HepG2 (cell line): ENCODE results near the gene CHN2. TPM values are rescaled to one million over a fixed set of nuclear protein-coding genes. Genes with fewer than 3 reads are reported as not detected.

Source experiments
- ATAC-seq: fragments of 200-7000 bp; cut with Tn5 transposase; 3 replicates; pipeline ENCODE4 v1.9.1; 2020; ENCODE audit warnings: mild to moderate bottlenecking, moderate library complexity
- BruUV-seq: library from RNA; stranded (reverse); fragments of 400-500 nt; replicated peaks from 2 replicates; lab custom pipeline; 2021; lab: Mats Ljungman, UMichigan
- CTCF ChIA-PET: fragments of 300-600 bp; formaldehyde crosslinking; extraction: SDS; loops from one replicate; lab custom pipeline; 2021; ENCODE audit warnings: low total read pairs, inconsistent platforms, low intra/inter-chr PET ratio; lab: Yijun Ruan, JAX
- POLR2A ChIA-PET: fragments of 350-600 bp; sonication (Branson Sonifier 250); formaldehyde crosslinking; loops from one replicate; lab custom pipeline; 2020; ENCODE audit warnings: antibody characterized with exemption, inconsistent platforms; lab: Yijun Ruan, JAX
- DNase-seq: peaks from one replicate; pipeline ENCODE4 v3.0.0-alpha.2; 2015; ENCODE audit warnings: low spot score
- FAIRE-seq: peaks from 3 replicates; lab custom pipeline; 2011; peaks lifted over from hg19 to GRCh38; lab: Jason Lieb, UNC
- H2AFZ ChIP-seq: one replicate; pipeline ENCODE4 v1.6.1; 2011; ENCODE audit warnings: low read length, inconsistent platforms
- H3K27ac ChIP-seq: fragments of 300-600 bp; 3 replicates; pipeline ENCODE4 v1.8.0; 2011; ENCODE audit warnings: mixed run types, mild to moderate bottlenecking, mixed read lengths, low read length, inconsistent platforms; ENCODE audit not compliant: insufficient read depth; ENCODE audit errors: extremely low read length
- H3K27me3 ChIP-seq, 2 experiments: fragments of 200-600 bp in 1 of 2; 2 replicates in 1 of 2; 3 replicates in 1 of 2; pipeline versions ENCODE4 v1.6.0 to v1.8.0; 2011; ENCODE audit warnings: low read length in 2 of 2, mild to moderate bottlenecking in 2 of 2, moderate library complexity in 2 of 2, inconsistent platforms in 1 of 2; ENCODE audit not compliant: insufficient read depth in 2 of 2, control insufficient read depth in 1 of 2
- H3K36me3 ChIP-seq, 2 experiments: fragments of 200-600 bp in 1 of 2; replicated peaks in 1 of 2; 2 replicates in 1 of 2; 3 replicates in 1 of 2; pipeline versions ENCODE4 v1.5.1 to v1.8.0; 2011; ENCODE audit warnings: low read length in 2 of 2, inconsistent platforms in 1 of 2; ENCODE audit not compliant: insufficient read depth in 2 of 2, control insufficient read depth in 1 of 2
- H3K4me1 ChIP-seq: 2 replicates; pipeline ENCODE4 v1.5.1; 2012; ENCODE audit warnings: low read length, inconsistent platforms; ENCODE audit not compliant: insufficient read depth
- H3K4me2 ChIP-seq: 2 replicates; pipeline ENCODE4 v1.6.0; 2011; ENCODE audit warnings: low read depth, low read length, inconsistent platforms
- H3K4me3 ChIP-seq, 3 experiments: fragments of 200-600 bp in 1 of 3; sonication (generic), shearing (Covaris generic) in 1 of 3; replicated peaks in 1 of 3; 2 replicates each; pipeline ENCODE4 v1.5.1; 2011 to 2016; ENCODE audit warnings: low read length in 3 of 3, inconsistent platforms in 2 of 3, low read depth in 2 of 3, mild to moderate bottlenecking in 2 of 3, control low read depth in 1 of 3, mixed read lengths in 1 of 3; ENCODE audit not compliant: insufficient read depth in 1 of 3
- H3K79me2 ChIP-seq: one replicate; pipeline ENCODE4 v1.6.1; 2011; ENCODE audit warnings: low read length, inconsistent platforms; ENCODE audit not compliant: insufficient read depth
- H3K9ac ChIP-seq: 2 replicates; pipeline ENCODE4 v1.6.0; 2011; ENCODE audit warnings: mild to moderate bottlenecking, low read depth, low read length, inconsistent platforms; ENCODE audit not compliant: insufficient read depth
- H3K9me3 ChIP-seq: 2 replicates; pipeline ENCODE4 v1.5.1; 2012; ENCODE audit warnings: mild to moderate bottlenecking, low read length
- H4K20me1 ChIP-seq: 2 replicates; pipeline ENCODE4 v1.6.0; 2011; ENCODE audit warnings: inconsistent platforms, mild to moderate bottlenecking, low read length, moderate library complexity; ENCODE audit not compliant: insufficient read depth
- ARID3A ChIP-seq: IDR thresholded peaks from 2 replicates; pipeline ENCODE4 v1.6.1; 2012; ENCODE audit warnings: low read depth, low read length, improper control_type of control experiment
- ELF3 ChIP-seq: IDR thresholded peaks from 2 replicates; pipeline ENCODE4 v1.6.1; 2016; ENCODE audit warnings: missing genetic modification reagents, missing compliant biosample characterization
- EP300 ChIP-seq, 3 experiments: sonication (generic) in 1 of 3; formaldehyde crosslinking in 1 of 3; IDR thresholded peaks; 2 replicates each; pipeline versions ENCODE4 v1.5.1 to v1.6.1; 2011 to 2020; ENCODE audit warnings: low read depth in 2 of 3, low read length in 2 of 3, borderline replicate concordance in 1 of 3, improper control_type of control experiment in 1 of 3, mild to moderate bottlenecking in 1 of 3, missing genetic modification reagents in 1 of 3, moderate library complexity in 1 of 3
- FOXA3 ChIP-seq: IDR thresholded peaks from 2 replicates; pipeline ENCODE4 v1.6.1; 2016; ENCODE audit warnings: missing genetic modification reagents, missing compliant biosample characterization
- GATAD2A ChIP-seq: IDR thresholded peaks from 2 replicates; pipeline ENCODE4 v1.6.1; 2016
- GPBP1L1 ChIP-seq: sonication (generic); formaldehyde crosslinking; IDR thresholded peaks from 2 replicates; pipeline ENCODE4 v1.5.0; 2020; ENCODE audit warnings: mild to moderate bottlenecking, missing genetic modification reagents
- HNF4A ChIP-seq: sonication (generic); formaldehyde crosslinking; IDR thresholded peaks from 2 replicates; pipeline ENCODE4 v1.4.0; 2020; ENCODE audit warnings: missing genetic modification reagents
- PAXIP1 ChIP-seq: sonication (generic); formaldehyde crosslinking; conservative IDR thresholded peaks from 2 replicates; pipeline ENCODE4 v1.4.0; 2020; ENCODE audit warnings: mild to moderate bottlenecking, missing genetic modification reagents, moderate library complexity
- RFX1 ChIP-seq: fragments of 450-650 bp; IDR thresholded peaks from 2 replicates; pipeline ENCODE4 v1.6.1; 2017
- SOX13 ChIP-seq, 3 experiments: fragments of 450-650 bp in 1 of 3; sonication (generic) in 1 of 3; formaldehyde crosslinking in 1 of 3; IDR thresholded peaks in 2 of 3; conservative IDR thresholded peaks in 1 of 3; 2 replicates each; pipeline versions ENCODE4 v1.5.0 to v1.6.1; 2016 to 2020; ENCODE audit warnings: antibody characterized with exemption in 1 of 3, mild to moderate bottlenecking in 1 of 3, missing compliant biosample characterization in 1 of 3, missing genetic modification reagents in 1 of 3, moderate library complexity in 1 of 3
- SOX6 ChIP-seq, 2 experiments: fragments of 450-650 bp in 1 of 2; sonication (generic) in 1 of 2; formaldehyde crosslinking in 1 of 2; IDR thresholded peaks; 2 replicates each; pipeline versions ENCODE4 v1.4.0 to v1.6.1; 2017 to 2020; ENCODE audit warnings: antibody characterized with exemption in 1 of 2, mild to moderate bottlenecking in 1 of 2, missing genetic modification reagents in 1 of 2
- TBL1XR1 ChIP-seq: fragments of 150-350 bp; IDR thresholded peaks from 2 replicates; pipeline ENCODE4 v1.6.1; 2014; ENCODE audit warnings: borderline replicate concordance, low read length; ENCODE audit not compliant: partially characterized antibody
- TCF7 ChIP-seq: sonication (generic); IDR thresholded peaks from 2 replicates; pipeline ENCODE4 v1.6.1; 2016; ENCODE audit warnings: antibody characterized with exemption, low read depth
- ZBTB38 ChIP-seq: sonication (generic); formaldehyde crosslinking; IDR thresholded peaks from 2 replicates; pipeline ENCODE4 v1.5.1; 2020; ENCODE audit warnings: mild to moderate bottlenecking, missing genetic modification reagents
- ZNF44 ChIP-seq: sonication (generic); formaldehyde crosslinking; IDR thresholded peaks from 2 replicates; pipeline ENCODE4 v1.5.1; 2020; ENCODE audit warnings: mild to moderate bottlenecking, missing genetic modification reagents
- ZNF83 ChIP-seq: sonication (generic); formaldehyde crosslinking; IDR thresholded peaks from 2 replicates; pipeline ENCODE4 v1.4.0; 2020; ENCODE audit warnings: missing genetic modification reagents, mild to moderate bottlenecking, borderline replicate concordance
- WGBS: methylation state at CpG from one replicate; pipeline ENCODE4 v1.1.6; 2017; ENCODE audit warnings: low lambda C conversion rate; 5-methylcytosine and 5-hydroxymethylcytosine counted together
- in situ Hi-C: cut with HindIII; loops from 2 replicates; pipeline ENCODE4 v1.10.0; 2017; ENCODE audit warnings: low pct_unique_long_range_greater_than_20kb; ENCODE audit not compliant: extremely low pct_ligation_motif_present
- intact Hi-C: fragments of 100-400 bp; cut with micrococcal nuclease; formaldehyde crosslinking; loops from one replicate; pipeline ENCODE4 v1.10.0; 2022; ENCODE audit not compliant: unreplicated experiment
- polyA plus RNA-seq, 8 experiments: library from polyadenylated mRNA; depleted of rRNA in 3 of 8; stranded (reverse) in 7 of 8; unstranded in 1 of 8; fragments of >200 nt; fragmentation: Illumina TruSeq in 4 of 8; extraction: Trizol in 4 of 8; gene quantifications; 2 replicates each; pipeline versions ENCODE4 v1.2.1 to v1.2.3, GENCODE V29; 2011 to 2016; ENCODE audit warnings: low read depth in 4 of 8, missing spikeins in 1 of 8, mixed read lengths in 1 of 8; ENCODE audit not compliant: insufficient read depth in 1 of 8
- total RNA-seq, 5 experiments: library from RNA; depleted of rRNA; stranded (reverse); fragments of >200 nt; fragmentation: Illumina TruSeq; extraction: Trizol; gene quantifications; 2 replicates each; pipeline ENCODE4 v1.2.3, GENCODE V29; 2016; ENCODE audit warnings: low read depth in 1 of 5

The CHN2 gene
- total and polyA plus RNA-seq, 2 of the 13 experiments (the other 11 are each of a cell fraction or from before 2014, with no cell fraction given), result 23.5 to 30.5 TPM

- intact Hi-C loops (no loop called here), in situ Hi-C loops (no loop called here)
- H3K4me1 ChIP-seq, result peaks cover 51% of the 10 kb centered on the region
- peak overlapping the region; percentile 3 for H2AFZ ChIP-seq
- no peaks in the 10 kb centered on the region for H3K36me3 ChIP-seq
- H3K9me3 ChIP-seq, result no peaks in the 10 kb centered on the region
- no peaks in the 10 kb centered on the region for H4K20me1 ChIP-seq
- POLR2A ChIA-PET, result interaction anchor here (0.8 to 1.5 kb wide), 3 partner anchors 9 to 12 kb away, joined by 3 to 5 read pairs (median 4); no protein-coding TSS in a partner anchor
- H3K79me2 ChIP-seq, result no peaks in the 10 kb centered on the region
- no peak overlapping the region for H3K4me3 ChIP-seq
- H3K9ac ChIP-seq, result peak overlapping the region; percentile 11; the same call in 1 of the 2 replicates
- 62% methylated on average over 11 of the region's 13 CpGs for WGBS
- no TSS peak for BruUV-seq
- FAIRE-seq (peak; percentile 32), ATAC-seq (peak; percentile 58), DNase-seq (peak; percentile 69)
- peak overlapping the region; percentile 44 for H3K27ac ChIP-seq
- peak overlapping the region; percentile 10; the same call in 1 of the 2 replicates for H3K4me2 ChIP-seq
- CTCF ChIA-PET, result no interaction called here
- H3K27me3 ChIP-seq, result no peaks in the 10 kb centered on the region
- TF ChIP-seq TCF7 (0 out of 2 replicates have a peak, but pooled peaks have one; percentile 23), ELF3 (peak; percentile 43; the same call in 1 of the 2 replicates), HNF4A (CRISPR knock-in tag) (peak; percentile 46; the same call in 1 of the 2 replicates), GATAD2A (CRISPR knock-in tag) (peak; percentile 20; the same call in 1 of the 2 replicates), TBL1XR1 (no peak), SOX13 (IDR thresholded peaks at IDR 0.05) (no peak), SOX13 (CRISPR knock-in tag; conservative IDR thresholded peaks at IDR 0.05 in 1 of 2, IDR thresholded peaks at IDR 0.05 in 1 of 2) (peak in 1 of 2 experiments; percentile 43; a peak in 1 of 4 replicates), ZNF83 (no peak), ZBTB38 (peak; percentile 59; the same call in 1 of the 2 replicates), ZNF44 (no peak), ARID3A (peak; percentile 69), RFX1 (peak; percentile 17; the same call in 1 of the 2 replicates), GPBP1L1 (CRISPR knock-in tag) (no peak), SOX6 (IDR thresholded peaks at IDR 0.05) (no peak), SOX6 (CRISPR knock-in tag; IDR thresholded peaks at IDR 0.05) (peak; percentile 54), FOXA3 (CRISPR knock-in tag) (peak; percentile 38; the same call in 1 of the 2 replicates), PAXIP1 (CRISPR knock-in tag) (0 out of 2 replicates have a peak, but pooled peaks have one; percentile 13), EP300 (IDR thresholded peaks at IDR 0.05; ENCODE audit: low read depth in 2 of 2, low read length in 2 of 2) (0 out of 4 replicates have a peak, but pooled peaks of 1 of the 2 experiments have one; percentile 8), EP300 (CRISPR knock-in tag; IDR thresholded peaks at IDR 0.05; ENCODE audit: borderline replicate concordance) (no peak)
Observed at GRCh38 chr7:29471444-29472138, 277.0 kb downstream of the CHN2 start.
